GM21381 (cell line): ENCODE data around the gene VANGL2.
"Not testable (repeated sequence)": the region's sequence is repeated elsewhere in the genome, so short reads cannot be mapped to it uniquely, and the experiment has no call there.

ENCODE experiments used
- ATAC-seq: cut with Tn5 transposase; IDR thresholded peaks from one replicate; pipeline ENCODE4 v1.9.1; 2021; ENCODE audit warnings: mild to moderate bottlenecking, moderate library complexity; ENCODE audit not compliant: unreplicated experiment

The VANGL2 gene

DNA sequence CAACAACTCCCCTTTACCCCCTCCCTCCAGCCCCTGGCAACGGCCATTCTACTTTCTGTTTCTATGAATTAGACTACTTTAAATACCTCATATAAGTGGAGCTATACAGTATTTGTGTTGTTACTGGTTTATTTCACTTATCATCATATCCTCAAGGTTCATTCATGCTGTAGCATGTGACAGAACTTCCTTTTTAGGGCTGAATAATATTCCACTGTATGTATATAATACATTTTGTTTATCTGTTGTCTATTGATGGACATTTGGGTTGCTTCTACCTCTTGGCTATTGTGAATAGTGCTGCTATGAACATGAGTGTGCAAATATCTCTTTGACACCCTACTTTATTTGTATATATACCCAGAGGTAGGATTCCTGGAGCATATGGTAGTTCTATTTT is 31.3 kb upstream of the VANGL2 start:
- no peak for ATAC-seq

DNA sequence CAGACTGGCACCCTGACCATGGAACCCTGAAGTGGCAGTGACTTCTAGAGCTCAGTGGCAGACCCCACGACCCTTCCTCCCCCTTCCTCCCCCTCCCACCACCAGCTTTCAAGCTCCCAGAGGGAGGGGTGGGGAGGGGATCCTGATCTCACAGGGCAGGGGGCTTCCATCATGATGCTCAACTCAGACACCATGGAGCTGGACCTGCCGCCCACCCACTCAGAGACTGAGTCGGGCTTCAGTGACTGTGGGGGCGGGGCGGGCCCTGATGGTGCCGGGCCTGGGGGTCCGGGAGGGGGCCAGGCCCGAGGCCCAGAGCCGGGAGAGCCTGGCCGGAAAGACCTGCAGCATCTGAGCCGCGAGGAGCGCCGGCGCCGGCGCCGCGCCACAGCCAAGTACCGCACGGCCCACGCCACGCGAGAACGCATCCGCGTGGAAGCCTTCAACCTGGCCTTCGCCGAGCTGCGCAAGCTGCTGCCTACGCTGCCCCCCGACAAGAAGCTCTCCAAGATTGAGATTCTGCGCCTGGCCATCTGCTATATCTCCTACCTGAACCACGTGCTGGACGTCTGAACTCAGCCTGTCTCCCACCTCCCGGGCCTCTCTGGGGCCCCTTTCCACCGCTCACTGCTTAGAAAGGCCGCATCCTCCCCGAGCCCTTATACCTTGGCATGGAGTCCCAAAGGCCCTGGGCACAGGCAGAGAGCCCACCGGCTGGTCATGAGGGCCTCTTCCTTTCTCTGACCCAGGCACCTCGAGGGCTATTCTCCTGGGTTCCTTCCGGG is 29.6 kb upstream of the VANGL2 start:
- ATAC-seq, result no peak

DNA sequence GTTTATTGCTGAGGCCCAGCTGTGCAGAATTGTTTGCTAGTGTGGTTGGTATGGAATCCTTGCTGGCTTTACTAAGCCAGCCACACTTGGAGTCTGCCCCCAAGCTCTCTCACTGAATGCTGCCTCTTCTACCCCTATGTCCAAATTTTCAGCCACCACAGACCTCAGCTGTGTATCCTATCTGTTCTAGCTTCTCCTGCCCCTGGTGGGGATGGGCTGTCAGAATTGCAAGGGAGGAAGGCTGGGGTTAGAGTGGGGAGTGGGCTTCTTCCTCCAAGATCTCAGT is 29.1 kb upstream of the VANGL2 start:
- no peak for ATAC-seq

DNA sequence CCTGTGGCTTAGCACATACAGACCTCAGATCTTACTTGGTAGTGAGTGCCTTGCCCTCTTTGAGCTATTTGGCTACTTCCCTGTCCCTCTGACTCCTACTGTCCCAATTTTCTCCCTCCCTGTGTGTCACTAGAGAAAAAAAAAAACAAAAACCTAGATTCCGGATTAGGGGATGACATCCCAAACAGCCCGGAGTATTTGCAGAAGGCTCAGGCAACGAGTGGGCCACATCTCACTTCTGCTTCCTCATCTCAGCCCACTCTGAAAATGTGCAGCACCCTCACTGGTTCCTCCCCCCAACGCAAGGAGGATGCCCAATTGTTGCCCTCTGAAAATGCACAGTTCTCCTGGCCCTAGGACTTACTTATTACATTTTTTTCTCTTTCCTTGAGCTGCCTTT is 28.6 kb upstream of the VANGL2 start:
- no peak for ATAC-seq

DNA sequence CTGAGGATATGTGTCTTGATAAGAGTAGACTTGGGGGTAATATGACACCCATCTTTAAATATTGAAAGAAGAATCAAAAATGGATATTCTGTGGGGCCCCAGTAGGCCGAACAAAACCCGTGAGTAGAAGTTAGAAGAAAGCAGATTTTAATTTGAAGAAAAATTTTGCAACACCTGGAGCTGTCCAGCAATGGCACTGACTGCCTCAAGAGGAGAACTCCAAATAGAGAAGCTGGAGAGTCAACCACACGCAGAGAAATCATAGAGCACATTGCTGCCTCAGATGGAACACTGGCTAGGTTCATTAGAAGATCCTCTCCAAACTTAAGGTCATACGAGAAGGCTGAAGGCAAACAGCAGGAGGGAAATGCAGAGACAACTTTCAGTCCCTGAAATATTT is 26.7 kb upstream of the VANGL2 start:
- no peak for ATAC-seq

DNA sequence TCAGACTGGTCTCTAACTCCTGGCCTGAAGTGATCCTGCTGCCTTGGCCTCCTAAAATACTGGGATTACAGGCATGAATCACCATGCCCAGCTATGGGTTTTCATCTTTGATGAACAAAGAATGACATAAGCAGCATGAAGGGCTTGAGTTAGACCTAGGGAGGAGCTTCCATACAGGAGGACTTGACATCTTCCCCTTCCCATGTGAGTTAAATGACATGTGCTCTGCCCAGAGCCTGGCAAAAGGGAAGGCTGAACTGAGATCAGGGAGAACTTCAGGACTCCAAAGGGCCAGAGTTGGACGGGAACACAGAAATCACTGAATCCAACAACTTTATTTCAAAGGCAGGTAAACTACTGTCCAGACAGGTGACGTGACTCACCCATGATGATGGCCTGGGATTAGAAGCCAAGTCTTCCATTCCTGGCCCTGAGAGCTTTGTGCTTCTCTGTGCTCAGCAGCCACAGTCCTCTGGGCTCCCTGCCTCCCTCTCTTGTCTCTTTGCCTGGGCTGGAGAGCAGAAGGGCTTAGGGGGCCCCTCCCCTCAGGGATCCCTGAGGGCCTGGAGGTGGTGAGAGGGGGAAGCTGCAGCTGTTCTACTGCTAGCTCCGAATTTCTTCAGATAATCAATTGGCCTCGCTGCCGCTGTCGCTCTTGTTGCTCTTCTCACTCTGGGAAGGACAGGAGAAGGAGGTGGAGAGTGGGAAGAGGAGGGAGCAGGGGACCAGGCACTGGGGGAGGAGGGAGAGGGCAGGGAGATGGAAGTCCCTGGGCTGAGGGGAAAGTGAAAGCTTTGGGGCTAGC is 25.9 kb upstream of the VANGL2 start:
- no peak for ATAC-seq

DNA sequence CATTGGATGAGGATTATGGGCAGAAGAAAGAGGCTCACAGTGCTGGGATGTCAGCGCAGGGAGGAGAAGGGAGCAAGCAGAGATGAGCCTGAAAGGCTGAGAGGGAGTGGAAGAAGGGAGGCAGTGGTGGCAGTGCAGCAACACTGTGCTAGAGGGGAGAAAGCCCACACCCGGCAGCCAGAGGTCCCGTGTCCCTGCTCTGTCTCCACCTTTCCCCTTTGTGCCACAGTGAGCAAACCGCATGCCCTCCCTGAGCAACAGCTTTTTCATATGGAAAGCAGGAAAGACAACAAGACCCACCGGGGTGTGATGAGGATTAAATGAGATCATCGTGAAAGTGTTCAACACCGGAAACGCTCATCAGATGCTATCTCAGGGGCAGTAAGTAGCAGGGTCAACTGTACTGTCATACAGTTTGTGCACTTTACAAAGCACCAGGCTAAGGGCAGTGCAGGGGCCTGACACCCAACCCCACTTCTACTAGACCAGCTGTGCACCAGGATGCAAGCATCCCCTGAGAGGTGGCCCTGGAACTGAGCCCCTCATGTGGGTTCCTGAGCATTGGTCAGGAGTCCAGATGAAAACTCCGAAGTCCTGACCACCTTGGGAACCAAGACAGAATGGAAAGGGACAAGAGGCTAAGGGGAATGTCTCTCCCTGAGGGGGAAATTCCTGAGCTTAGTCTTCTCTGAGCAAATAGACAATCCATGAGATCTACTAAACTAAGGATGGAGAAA is 24.4 kb upstream of the VANGL2 start:
- ATAC-seq, result no peak

DNA sequence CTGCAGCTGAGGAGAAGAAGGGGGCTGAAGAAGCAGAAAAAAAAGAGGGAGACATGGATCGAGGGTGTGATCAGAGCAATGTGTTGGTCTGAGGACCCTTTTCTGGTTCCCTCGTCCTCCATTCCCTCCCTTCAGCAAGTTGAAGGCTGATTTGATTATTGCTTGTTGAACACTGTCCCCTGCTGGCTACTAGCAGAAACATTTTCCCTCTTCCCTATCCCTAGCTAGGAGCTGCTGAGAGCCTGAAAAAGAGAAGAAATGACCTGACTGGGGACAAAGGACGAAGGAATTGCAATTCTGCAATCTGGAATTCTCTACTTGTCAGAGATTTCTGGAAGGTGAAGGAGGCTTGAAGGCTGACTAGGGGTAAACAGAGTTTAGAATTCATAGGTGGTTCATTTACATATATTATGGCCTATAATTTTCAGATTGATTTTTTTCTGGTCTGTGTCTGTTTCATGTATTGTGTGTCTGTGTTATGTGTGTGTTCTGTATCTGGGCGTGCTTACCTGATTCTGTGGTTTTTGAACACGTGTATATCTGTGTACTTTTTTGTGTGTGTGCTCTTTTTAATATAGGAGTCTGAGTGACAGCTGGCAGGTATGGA is 23.7 kb upstream of the VANGL2 start:
- ATAC-seq, result no peak

DNA sequence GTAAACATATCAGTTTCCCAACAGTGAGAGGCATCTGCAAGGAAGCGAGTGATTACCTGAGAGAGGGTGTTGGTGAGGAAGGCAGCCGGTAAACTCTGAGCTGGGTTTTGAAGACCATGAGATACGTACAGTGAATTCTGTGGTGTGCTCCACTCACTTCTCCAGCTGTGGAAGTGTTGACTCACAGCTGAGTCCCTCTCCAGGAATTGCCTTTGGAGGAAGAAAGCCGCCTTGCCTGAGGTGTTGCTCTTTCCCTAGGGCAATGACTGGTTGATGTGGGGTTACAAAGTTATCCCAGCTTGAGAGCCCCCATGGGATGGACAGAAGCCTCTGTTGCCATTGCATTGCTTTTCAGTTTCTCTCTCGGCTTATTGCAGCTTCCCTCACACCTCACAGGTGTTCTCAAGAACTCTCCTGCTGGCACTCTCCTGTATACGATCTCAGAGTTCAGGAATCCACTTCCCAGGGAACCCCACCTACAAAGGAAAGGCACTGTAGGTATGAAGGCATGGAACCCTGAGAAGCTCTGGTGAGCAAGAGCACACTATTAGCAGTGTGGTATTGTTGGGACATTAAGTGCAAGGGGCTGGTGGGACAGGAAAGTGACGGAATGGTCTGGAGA is 22.7 kb upstream of the VANGL2 start:
- no peak for ATAC-seq

DNA sequence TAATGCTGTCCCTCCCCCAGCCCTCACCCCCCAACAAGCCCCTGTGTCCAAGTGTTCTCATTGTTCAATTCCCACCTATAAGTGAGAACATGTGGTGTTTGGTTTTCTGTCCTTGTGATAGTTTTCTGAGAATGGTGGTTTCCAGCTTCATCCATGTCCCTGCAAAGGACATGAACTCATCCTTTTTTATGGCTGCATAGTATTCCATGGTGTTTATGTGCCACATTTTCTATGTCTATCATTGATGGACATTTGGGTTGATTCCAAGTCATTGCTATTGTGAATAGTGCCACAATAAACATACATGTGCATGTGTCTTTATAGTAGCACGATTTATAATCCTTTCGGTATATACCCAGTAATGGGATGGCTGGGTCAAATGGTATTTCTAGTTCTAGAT is 15.6 kb upstream of the VANGL2 start:
- ATAC-seq, result not testable (repeated sequence)

DNA sequence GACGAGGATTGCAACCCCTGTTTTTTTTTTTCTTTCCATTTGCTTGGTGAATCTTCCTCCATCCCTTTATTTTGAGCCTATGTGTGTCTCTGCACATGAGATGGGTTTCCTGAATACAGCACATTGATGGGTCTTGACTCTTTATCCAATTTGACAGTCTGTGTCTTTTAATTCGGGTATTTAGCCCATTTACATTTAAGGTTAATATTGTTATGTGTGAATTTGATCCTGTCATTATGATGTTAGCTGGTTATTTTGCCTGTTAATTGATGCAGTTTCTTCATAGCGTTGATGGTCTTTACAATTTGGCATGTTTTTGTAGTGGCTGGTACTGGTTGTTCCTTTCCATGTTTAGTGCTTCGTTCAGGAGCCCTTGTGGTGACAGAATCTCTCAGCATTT is 12.0 kb upstream of the VANGL2 start:
- not testable (repeated sequence) for ATAC-seq

DNA sequence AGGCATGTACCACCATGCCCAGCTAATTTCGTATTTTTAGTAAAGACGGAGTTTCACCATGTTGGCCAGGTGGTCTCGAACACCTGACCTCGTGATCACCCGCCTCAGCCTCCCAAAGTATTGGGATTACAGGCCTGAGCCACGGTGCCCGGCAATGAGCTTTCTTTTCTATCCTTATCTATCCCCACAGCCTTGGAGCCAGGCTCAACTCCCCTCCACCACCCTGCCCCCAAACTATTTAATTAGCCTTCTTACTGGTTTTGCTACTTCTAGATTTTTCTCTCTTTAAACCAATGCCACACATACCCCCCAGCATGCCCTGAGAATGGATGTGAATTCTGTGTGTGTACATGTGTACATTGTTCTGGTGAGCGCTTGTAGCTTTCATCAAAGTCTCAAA is 5.7 kb upstream of the VANGL2 start:
- ATAC-seq, result no peak

DNA sequence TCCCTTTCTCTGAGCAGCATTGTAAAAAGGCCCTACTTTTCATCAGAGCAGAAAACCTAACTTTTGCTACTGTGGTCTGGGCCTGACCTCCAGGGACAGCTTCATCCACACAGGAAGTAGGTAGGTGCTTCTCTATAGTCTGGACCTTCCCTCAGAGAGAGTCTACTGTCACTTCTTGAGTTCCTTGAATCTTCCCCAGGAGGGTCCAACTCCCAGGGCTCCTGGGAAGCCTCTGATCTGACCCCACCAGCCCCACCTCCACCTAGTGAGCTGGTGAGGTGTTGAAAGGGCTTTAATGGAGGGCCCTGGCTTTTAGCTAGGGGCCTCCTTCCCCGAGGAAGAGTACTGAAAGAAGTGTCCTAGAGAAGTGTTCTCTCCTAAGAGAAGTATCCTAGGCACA is 2.7 kb upstream of the VANGL2 start:
- ATAC-seq, result no peak

DNA sequence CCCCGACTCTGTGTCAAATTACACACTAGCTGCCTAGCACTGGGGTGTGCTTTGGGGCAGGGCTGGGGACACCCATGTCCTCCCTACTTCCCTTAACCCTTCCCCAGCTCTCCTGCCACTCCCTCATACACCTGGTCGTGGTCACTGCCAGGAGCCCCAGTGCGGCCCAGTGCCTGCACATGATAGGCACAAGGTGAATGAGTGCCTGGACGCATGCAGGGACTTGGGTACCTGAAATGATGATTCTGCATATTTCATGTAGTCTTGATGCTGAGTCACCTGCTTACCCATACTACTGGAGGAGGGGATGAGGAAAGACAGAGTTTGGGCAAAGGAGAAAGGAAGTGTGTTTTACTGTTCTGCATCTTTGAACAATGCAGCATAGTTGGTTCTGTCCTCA is 1.5 kb upstream of the VANGL2 start:
- no peak for ATAC-seq

DNA sequence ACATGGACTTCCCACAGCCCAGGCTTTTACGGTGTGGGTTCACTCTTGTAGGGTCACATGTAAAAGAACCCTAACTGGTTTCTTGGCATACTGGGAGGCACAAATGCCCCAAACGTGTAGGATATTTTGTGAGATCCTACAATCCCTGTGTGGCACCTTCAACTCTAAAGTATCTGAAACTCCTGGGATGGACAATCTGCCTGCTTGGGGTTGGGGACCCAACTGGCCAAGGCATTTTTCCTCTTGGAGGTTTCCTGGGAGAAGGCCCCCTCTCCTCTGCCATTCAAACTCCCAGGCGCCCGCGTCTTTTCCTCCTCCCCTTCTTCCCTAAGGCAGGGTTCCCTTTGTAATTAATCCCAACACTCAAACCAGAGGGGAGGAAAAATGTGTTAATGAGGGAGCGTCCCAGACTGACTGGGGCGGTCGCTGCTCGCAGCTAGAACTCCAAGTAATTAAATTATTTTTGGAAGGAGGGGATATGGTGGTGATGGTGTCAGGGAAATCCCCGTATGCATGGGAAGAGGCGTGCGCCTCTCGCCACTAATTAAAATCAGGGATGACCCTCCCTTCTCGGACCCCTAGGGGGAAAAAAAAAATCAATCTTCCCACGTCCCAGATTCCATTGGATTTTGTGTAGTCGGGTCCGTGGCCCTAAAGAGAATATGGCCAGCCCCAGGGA is 681 bp upstream of the VANGL2 start:
- ATAC-seq, result no peak

DNA sequence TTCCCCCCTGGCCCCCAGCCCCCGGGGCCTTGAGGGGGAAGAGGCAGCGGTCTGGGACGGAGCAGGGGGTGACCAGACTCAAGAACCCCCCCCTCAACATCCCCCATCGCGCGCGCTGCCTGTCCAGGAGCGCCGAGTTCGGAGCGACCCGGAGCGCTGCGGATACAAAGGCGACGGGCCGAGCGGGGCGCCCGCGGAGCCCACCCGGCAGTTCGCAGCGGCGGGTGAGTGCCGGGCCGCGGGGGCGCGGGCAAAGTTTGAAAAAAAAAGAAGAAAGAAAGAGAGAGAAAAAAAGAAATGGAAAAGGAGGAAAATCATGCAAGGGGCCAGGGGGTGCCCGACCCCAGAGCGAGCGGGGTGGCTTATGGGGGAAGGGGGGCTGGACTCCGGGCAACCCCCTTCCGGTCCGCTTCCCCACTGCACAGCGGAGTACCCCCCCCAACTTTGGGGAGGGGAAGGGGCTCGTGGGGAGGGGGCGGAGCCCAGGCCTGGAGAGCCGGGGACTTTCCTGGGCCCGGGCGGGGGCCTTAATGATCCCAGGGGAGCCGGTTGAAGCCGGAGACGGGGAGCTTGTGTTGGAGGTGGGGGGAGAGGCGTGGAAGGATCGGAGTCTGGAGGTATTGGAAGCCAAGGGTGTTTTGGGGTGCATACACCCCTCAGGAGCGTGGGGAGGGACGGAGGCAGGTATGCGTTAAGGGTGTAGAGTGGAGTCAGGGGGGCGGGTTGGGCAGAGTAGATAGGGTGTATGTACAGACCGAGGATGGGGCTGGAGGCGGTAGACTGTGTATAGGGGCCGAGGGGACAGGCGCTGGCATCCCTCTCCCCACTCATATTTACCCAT is 502 bp downstream of the VANGL2 start:
- no peak for ATAC-seq

DNA sequence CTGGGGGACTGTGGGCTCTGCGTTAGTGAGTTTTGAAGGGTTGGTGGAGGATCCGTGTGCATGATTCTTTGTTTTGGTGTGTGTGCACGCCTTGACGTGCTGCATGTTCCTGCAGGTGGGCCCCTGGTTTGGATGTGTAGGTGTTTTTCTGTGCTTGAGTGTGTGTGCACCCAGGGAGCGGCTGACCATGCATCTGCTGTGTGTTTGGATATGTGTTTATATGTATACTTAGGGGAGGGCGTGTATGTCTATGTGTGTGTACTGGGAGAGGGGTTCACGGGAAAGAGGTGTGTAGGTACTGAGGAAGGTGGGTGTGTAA is 1.1 kb downstream of the VANGL2 start:
- ATAC-seq, result no peak

DNA sequence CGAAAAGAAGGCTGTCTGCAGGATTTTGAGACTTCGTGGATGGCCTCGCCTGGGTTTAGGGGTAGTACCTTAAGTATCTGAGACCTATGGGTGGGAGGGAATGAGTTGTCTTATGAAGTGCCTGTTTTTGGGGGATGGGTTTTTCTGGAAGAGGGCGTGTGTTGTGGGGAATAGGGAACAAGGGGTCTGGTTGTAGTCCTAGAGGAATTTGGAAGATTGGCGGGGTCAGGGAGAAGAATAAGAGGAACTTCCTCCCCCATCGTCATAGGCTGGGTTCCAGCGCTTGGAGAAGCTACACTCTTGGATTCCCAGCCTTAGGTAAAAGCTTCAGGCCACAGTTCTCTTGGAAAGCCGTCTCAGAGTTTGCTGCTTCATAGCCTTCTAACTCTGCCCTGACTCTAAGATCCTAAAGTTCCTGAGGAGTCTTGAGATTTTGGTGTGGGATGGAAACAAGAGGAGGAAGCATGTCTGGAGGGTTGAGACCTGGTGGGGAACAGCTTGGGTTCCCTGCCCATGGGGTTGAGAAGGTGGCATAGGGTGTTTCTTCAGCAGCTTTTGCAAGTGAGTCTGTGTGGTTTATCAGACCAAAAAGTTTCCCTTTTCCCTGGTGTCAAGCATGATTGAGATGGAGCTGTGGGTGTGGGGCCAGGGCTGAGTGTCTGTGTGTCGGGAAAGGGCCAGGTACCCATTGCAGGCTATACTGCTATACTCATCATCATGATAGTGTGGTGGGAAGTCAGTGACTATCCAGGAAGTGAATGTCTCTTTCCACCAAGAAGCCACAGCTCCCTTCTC is 1.8 kb downstream of the VANGL2 start:
- no peak for ATAC-seq

DNA sequence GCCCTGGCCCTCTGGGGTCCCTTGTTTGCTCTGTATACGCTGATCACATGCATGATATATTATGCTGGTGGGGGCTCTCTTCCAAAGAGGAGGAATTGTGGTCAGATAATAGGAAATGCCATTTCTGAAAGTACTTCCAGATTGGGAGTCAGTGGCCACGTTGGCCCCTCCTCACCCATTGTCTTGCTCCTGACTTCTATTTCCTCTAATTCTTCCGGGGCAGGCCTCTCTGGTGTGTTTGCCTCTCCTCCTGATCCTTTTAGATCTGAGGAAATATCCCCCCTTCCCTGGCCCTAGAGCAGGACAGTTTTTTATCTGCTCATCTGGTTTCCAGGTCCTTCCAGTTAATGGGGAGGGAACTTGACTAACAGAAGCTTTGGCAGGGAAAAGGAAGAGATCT is 2.9 kb downstream of the VANGL2 start:
- ATAC-seq, result no peak
